HG03354 (cell line): ENCODE data around the gene MGRN1.
"Not testable (repeated sequence)": the region's sequence is repeated elsewhere in the genome, so short reads cannot be mapped to it uniquely, and the experiment has no call there.

Experiments used
- ATAC-seq: cut with Tn5 transposase; IDR thresholded peaks from one replicate; pipeline ENCODE4 v1.9.1; 2021; ENCODE audit warnings: mild to moderate bottlenecking; ENCODE audit not compliant: unreplicated experiment, poor library complexity, severe bottlenecking

MGRN1 gene

GRCh38 chr16:4713663-4714501, 89.3 kb downstream of the MGRN1 start:
- ATAC-seq: no peak

- no peak for ATAC-seq
Observed at GRCh38 chr16:4714996-4715395, 90.4 kb downstream of the MGRN1 start.

GRCh38 chr16:4718466-4718865, 93.8 kb downstream of the MGRN1 start:
- no peak for ATAC-seq

- no peak for ATAC-seq
Observed at GRCh38 chr16:4723071-4723767, 98.6 kb downstream of the MGRN1 start.

GRCh38 chr16:4724661-4725270, 100.1 kb downstream of the MGRN1 start:
- ATAC-seq: no peak

- ATAC-seq: no peak
Observed at GRCh38 chr16:4726616-4727015, 102.0 kb downstream of the MGRN1 start.

- no peak for ATAC-seq
Observed at GRCh38 chr16:4728676-4729075, 104.0 kb downstream of the MGRN1 start.

- no peak for ATAC-seq
Observed at GRCh38 chr16:4729876-4730275, 105.2 kb downstream of the MGRN1 start.

- ATAC-seq: no peak
Observed at GRCh38 chr16:4733211-4733742, 108.7 kb downstream of the MGRN1 start.

GRCh38 chr16:4733747-4734062, 109.1 kb downstream of the MGRN1 start:
- peak; percentile 19 for ATAC-seq

- ATAC-seq: peak; percentile 75
Observed at GRCh38 chr16:4734063-4734729, 109.6 kb downstream of the MGRN1 start, which contains the start of the genes ANKS3 and DNAAF8. Gene ANKS3, minus strand, starts transcription at chr16:4734271. Its CDS starts 4,122 bp downstream, at chr16:4730149. Gene DNAAF8, plus strand, starts transcription at chr16:4734537. Its CDS starts 1,978 bp downstream, at chr16:4736515.

GRCh38 chr16:4734730-4735535, 110.3 kb downstream of the MGRN1 start:
- peak; percentile 68 for ATAC-seq

- no peak for ATAC-seq
Observed at GRCh38 chr16:4736546-4736945, 111.9 kb downstream of the MGRN1 start.

- no peak for ATAC-seq
Observed at GRCh38 chr16:4737545-4737944, 112.9 kb downstream of the MGRN1 start.

GRCh38 chr16:4738370-4738769, 113.7 kb downstream of the MGRN1 start:
- not testable (repeated sequence) for ATAC-seq
